Heart left ventricle (tissue), 16 donors: ENCODE results near the gene TRMT1. TPM values are rescaled to one million over a fixed set of nuclear protein-coding genes. Genes with fewer than 3 reads are reported as not detected.
A peak's percentile ranks its signal among the peaks of the same experiment; 100 is the strongest.

Experiments used
- ATAC-seq, 4 donors: fragments of 200-7000 bp; cut with Tn5 transposase; one replicate each; pipeline ENCODE4 v1.9.1; 2020 to 2022; ENCODE audit warnings: moderate library complexity in 4 of 4, mild to moderate bottlenecking in 3 of 4, moderate number of reproducible peaks in 1 of 4
- DNase-seq, 5 donors: peaks; one replicate each; pipeline ENCODE4 v3.0.0-alpha.2; 2020
- H3K27ac ChIP-seq, 12 donors: fragments of 200-600 bp; sonication (generic) in 4 of 12; one replicate each; pipeline versions ENCODE4 v1.5.0 to v1.8.0; 2016 to 2022; ENCODE audit warnings: mild to moderate bottlenecking in 2 of 12
- H3K27me3 ChIP-seq, 9 donors: fragments of 200-600 bp; sonication (generic) in 2 of 9; one replicate each; pipeline versions ENCODE4 v1.5.1 to v1.8.0; 2016 to 2022; ENCODE audit warnings: mild to moderate bottlenecking in 3 of 9
- H3K36me3 ChIP-seq, 9 donors: fragments of 200-600 bp; sonication (generic) in 2 of 9; one replicate each; pipeline versions ENCODE4 v1.5.0 to v1.8.0; 2018 to 2022; ENCODE audit warnings: mild to moderate bottlenecking in 2 of 9
- H3K4me1 ChIP-seq, 12 donors: fragments of 200-600 bp; sonication (generic) in 4 of 12; one replicate each; pipeline versions ENCODE4 v1.5.0 to v1.8.0; 2016 to 2022; ENCODE audit warnings: mild to moderate bottlenecking in 3 of 12
- H3K4me3 ChIP-seq, 12 donors: fragments of 200-600 bp; sonication (generic) in 4 of 12; one replicate each; pipeline versions ENCODE4 v1.5.0 to v1.8.0; 2017 to 2022; ENCODE audit warnings: mild to moderate bottlenecking in 9 of 12, moderate library complexity in 4 of 12
- H3K9me3 ChIP-seq, 12 donors: fragments of 200-600 bp; sonication (generic) in 4 of 12; one replicate each; pipeline versions ENCODE4 v1.5.0 to v1.8.0; 2016 to 2022; ENCODE audit warnings: mild to moderate bottlenecking in 1 of 12
- CTCF ChIP-seq, 12 donors: fragments of 200-600 bp; sonication (generic) in 4 of 12; IDR thresholded peaks; one replicate each; pipeline versions ENCODE4 v1.5.0 to v1.8.0; 2018 to 2022; ENCODE audit warnings: antibody characterized with exemption in 12 of 12, mild to moderate bottlenecking in 5 of 12
- POLR2A ChIP-seq, 2 donors: fragments of 450-650 bp; IDR thresholded peaks; one replicate each; pipeline ENCODE4 v1.6.1; 2017; ENCODE audit warnings: antibody characterized with exemption in 2 of 2, mild to moderate bottlenecking in 2 of 2, moderate library complexity in 2 of 2
- WGBS, 4 donors: extraction: QIAGEN DNeasy Blood & Tissue Kit in 2 of 4; methylation state at CpG; one replicate each; pipeline versions ENCODE4 v1.1.5 to v1.1.7; 2013 to 2018; 5-methylcytosine and 5-hydroxymethylcytosine counted together
- intact Hi-C, 10 donors: fragments of 100-400 bp; cut with DNase I; formaldehyde crosslinking; loops; one replicate each; pipeline versions ENCODE4 v1.11.1 to v1.14.2; 2022
- polyA plus RNA-seq, 2 donors: library from polyadenylated mRNA; stranded (reverse); fragments of 200-250 nt; gene quantifications; one replicate each; pipeline ENCODE4 v1.2.3, GENCODE V29; 2013
- total RNA-seq, 9 donors: library from RNA; depleted of rRNA in 2 of 9; stranded (reverse); fragments of >200 nt in 2 of 9; fragmentation: NEBNext Ultra II Directional in 3 of 9; extraction: Animal tissue kit (Norgen Biotek cat#: 25700) in 3 of 9; gene quantifications; one replicate each; pipeline versions ENCODE4 v1.1.0 to v1.2.4, GENCODE V29; 2016 to 2023
- donor health status: ischemic (EF 13 %, LVEDD 7.1; RV severe dilation, severe dysfunction).
- donor health status: healthy with polysubstance abuse.
- donor health status: DM: no; HTN: yes; CAD: no.
- donor health status: DM: no; HTN: no; CAD: no.
- donor health status: ischemic (EF 25% LVEDD 6.9; RV normal size, moderate dysfunction).
- donor health status: ischemic (EF 25% LVEDD 5.7; RV mildly dilated, moderate dysfunction).
- donor health status: healthy.
- donor health status: DM: yes; HTN: yes; CAD: no.
- donor health status: ischemic (EF 35%, LVEDD 5.7; RV mildly dilated, moderate dysfunction).
- donor health status: nonischemic (EF 11% LVEDD 7.7; RV severe dilation, severe dysfunction).
- donor health status: DM: yes; HTN: yes; CAD: no.
- donor health status: PGD.
- donor health status: ischemic (EF 29% LVEDD 5.4; RV normal size, mild dysfunction).
- donor health status: nonischemic (EF 23%, LVEDD 6.1; RV moderate dilation, normal function).

TRMT1 gene
- total and polyA plus RNA-seq, 11 donors = 15.1 to 32.4 (median 19.1) TPM

DNA sequence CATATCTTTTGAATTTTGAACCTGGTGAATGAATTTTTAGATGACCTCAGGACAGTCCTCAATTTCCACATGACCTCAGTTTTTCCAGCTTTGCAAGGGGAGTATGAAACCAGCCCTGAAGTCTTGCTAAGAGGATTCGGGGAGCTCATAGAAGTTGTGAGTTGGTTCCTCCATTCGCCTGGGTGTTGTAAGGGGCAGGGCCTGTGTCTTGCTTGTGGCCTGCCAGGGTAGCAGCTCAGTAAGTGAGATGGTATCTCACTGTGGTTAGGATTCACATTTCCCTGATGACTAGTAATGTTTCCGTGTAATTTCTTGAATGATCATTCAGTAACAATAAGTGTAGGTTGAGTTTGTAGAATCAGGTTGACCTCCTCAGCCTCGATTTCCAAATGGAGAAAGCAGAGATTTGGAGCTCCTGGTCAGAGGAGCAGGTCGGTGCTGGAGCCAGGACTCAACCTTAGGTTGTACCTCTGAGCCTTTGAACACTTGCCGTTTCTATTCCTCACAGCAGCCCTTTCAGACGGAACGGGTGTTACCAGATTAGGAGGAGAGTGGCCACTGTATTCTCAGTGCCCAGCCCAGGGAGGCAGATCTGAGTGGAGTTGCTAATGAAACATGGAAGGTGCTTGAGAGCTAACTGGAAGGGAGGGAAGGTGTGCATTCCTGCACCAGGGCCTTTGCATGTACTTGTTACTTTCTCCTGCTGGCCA lies 16.1 kb upstream of the TRMT1 start:
- H3K4me3 ChIP-seq = no peak overlapping the region
- H3K36me3 ChIP-seq = peaks cover 0 to 28% (median 25%) of the 10 kb centered on the region in 9 donors
- DNase-seq (no peak), ATAC-seq (no peak)
- TF ChIP-seq CTCF (IDR thresholded peaks at IDR 0.05) (no peak), POLR2A (IDR thresholded peaks at IDR 0.05) (no peak)
- no peaks in the 10 kb centered on the region for H3K27me3 ChIP-seq
- intact Hi-C loops = no loop called here
- H3K4me1 ChIP-seq = peaks cover 0 to 40% (median 7%) of the 10 kb centered on the region in 12 donors
- no peaks in the 10 kb centered on the region for H3K9me3 ChIP-seq
- 81 to 88% (median 86%) methylated on average over 8 of the region's 8 CpGs for WGBS, 4 donors
- H3K27ac ChIP-seq = peak overlapping the region in 4 of 12 donors; percentile 24 to 79 (median 42)

GRCh38 chr19:13130886-13131490 lies 14.4 kb upstream of the TRMT1 start:
- DNase-seq = no peak
- Histone ChIP-seq H3K9me3 (no peaks in the 10 kb centered on the region), H3K36me3 (peaks cover 0 to 18% (median 10%) of the 10 kb centered on the region in 9 donors), H3K27me3 (no peaks in the 10 kb centered on the region), H3K4me3 (no peak overlapping the region), H3K4me1 (peaks cover 0 to 40% (median 7%) of the 10 kb centered on the region in 12 donors), H3K27ac (no peak overlapping the region)
- ATAC-seq = no peak
- 97 to 100% (median 98%) methylated on average over 3 of the region's 3 CpGs for WGBS, 4 donors
- intact Hi-C loops = no loop called here
- TF ChIP-seq POLR2A (IDR thresholded peaks at IDR 0.05) (no peak), CTCF (IDR thresholded peaks at IDR 0.05) (no peak)

DNA sequence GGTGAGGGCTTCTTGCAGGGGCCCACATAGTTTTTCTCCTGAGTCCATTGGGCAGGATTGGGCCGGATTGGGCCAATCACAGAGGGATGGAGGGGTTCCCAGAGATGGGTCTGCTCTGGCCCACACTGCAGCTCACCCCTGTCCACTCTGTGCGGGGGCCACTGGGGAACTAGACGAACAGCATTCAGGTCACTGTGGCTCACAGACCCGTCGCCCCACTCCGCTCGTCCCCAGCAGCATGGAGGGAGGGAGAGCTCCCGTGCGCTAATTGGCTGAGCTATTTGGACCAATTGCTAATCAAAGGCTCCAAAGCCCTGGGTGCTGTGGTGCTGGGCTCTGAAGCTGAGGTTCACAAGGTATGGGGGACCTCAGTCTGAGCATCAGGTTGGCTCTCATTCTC lies 12.8 kb upstream of the TRMT1 start:
- WGBS, 4 donors = 84 to 100% (median 94%) methylated on average over 1 to 9 of the region's 9 CpGs
- H3K9me3 ChIP-seq = no peaks in the 10 kb centered on the region
- TF ChIP-seq POLR2A (IDR thresholded peaks at IDR 0.05) (no peak), CTCF (IDR thresholded peaks at IDR 0.05) (no peak)
- H3K27ac ChIP-seq = no peak overlapping the region
- no peaks in the 10 kb centered on the region for H3K27me3 ChIP-seq
- peaks cover 0 to 7% (median 0%) of the 10 kb centered on the region in 9 donors for H3K36me3 ChIP-seq
- intact Hi-C loops = no loop called here
- ATAC-seq (no peak), DNase-seq (no peak)
- H3K4me3 ChIP-seq = no peak overlapping the region
- H3K4me1 ChIP-seq = peaks cover 0 to 35% (median 7%) of the 10 kb centered on the region in 12 donors

GRCh38 chr19:13128583-13128982 lies 12.0 kb upstream of the TRMT1 start:
- 41 to 80% (median 67%) methylated on average over 1 of the region's 1 CpG; no CpG with 5 or more reads in 1 of the 4 donors for WGBS, 4 donors
- Histone ChIP-seq H3K4me3 (no peak overlapping the region), H3K36me3 (peaks cover 0 to 7% (median 0%) of the 10 kb centered on the region in 9 donors), H3K27ac (peak overlapping the region in 1 of 12 donors; percentile 47), H3K9me3 (no peaks in the 10 kb centered on the region), H3K4me1 (peaks cover 0 to 27% (median 6%) of the 10 kb centered on the region in 12 donors), H3K27me3 (no peaks in the 10 kb centered on the region)
- peak; percentile 27 to 52 (median 38) for ATAC-seq
- intact Hi-C loops = no loop called here
- DNase-seq = no peak
- TF ChIP-seq CTCF (IDR thresholded peaks at IDR 0.05) = no peak
- no peak for TF ChIP-seq POLR2A (IDR thresholded peaks at IDR 0.05)
